Pancreas (tissue), 10 donors: ENCODE results near the gene APBA1. TPM values are rescaled to one million over a fixed set of nuclear protein-coding genes. Genes with fewer than 3 reads are reported as not detected.

Source experiments
- ATAC-seq, 4 donors: fragments of 200-7000 bp; cut with Tn5 transposase; one replicate each; pipeline versions ENCODE4 v1.8.0 to v1.9.1; 2020; ENCODE audit warnings: mild to moderate bottlenecking in 4 of 4, moderate library complexity in 4 of 4
- DNase-seq, 6 donors: peaks; one replicate each; pipeline ENCODE4 v3.0.0-alpha.2; 2020
- FAIRE-seq: peaks from 2 replicates; lab custom pipeline; 2012; peaks lifted over from hg19 to GRCh38; lab: Jason Lieb, UNC
- H3K27ac ChIP-seq, 4 donors: fragments of 200-600 bp; sonication (generic); 1 replicate in 3 of 4; 2 replicates in 1 of 4; pipeline versions ENCODE4 v1.5.0 to v1.8.0; 2020
- H3K27me3 ChIP-seq, 4 donors: fragments of 200-600 bp; one replicate each; pipeline ENCODE4 v1.8.0; 2021
- H3K36me3 ChIP-seq, 3 donors: fragments of 200-600 bp; sonication (generic) in 1 of 3; one replicate each; pipeline versions ENCODE4 v1.5.0 to v1.8.0; 2020 to 2021
- H3K4me1 ChIP-seq, 3 donors: fragments of 200-600 bp; one replicate each; pipeline ENCODE4 v1.8.0; 2021
- H3K4me3 ChIP-seq, 4 donors: fragments of 200-600 bp; sonication (generic) in 2 of 4; one replicate each; pipeline versions ENCODE4 v1.5.0 to v1.8.0; 2020 to 2021
- H3K9me3 ChIP-seq, 4 donors: fragments of 200-600 bp; one replicate each; pipeline ENCODE4 v1.8.0; 2021
- CTCF ChIP-seq, 4 donors: fragments of 200-600 bp; sonication (generic) in 3 of 4; IDR thresholded peaks; one replicate each; pipeline versions ENCODE4 v1.5.0 to v1.8.0; 2021; ENCODE audit warnings: antibody characterized with exemption in 4 of 4
- WGBS, 2 donors: extraction: QIAGEN DNeasy Blood & Tissue Kit; methylation state at CpG; one replicate each; pipeline ENCODE4 v1.1.7; 2013; 5-methylcytosine and 5-hydroxymethylcytosine counted together
- intact Hi-C, 3 donors: fragments of 100-400 bp; cut with DNase I; formaldehyde crosslinking; loops; one replicate each; pipeline versions ENCODE4 v1.11.1 to v1.14.2; 2022
- polyA plus RNA-seq, 2 donors: library from polyadenylated mRNA; stranded (reverse); fragments of 200-250 nt; gene quantifications; one replicate each; pipeline ENCODE4 v1.2.3, GENCODE V29; 2013
- total RNA-seq, 6 donors: library from RNA; stranded (reverse); fragmentation: NEBNext Ultra II Directional in 4 of 6; extraction: Animal tissue kit (Norgen Biotek cat#: 25700) in 4 of 6; gene quantifications; one replicate each; pipeline versions ENCODE4 v1.2.1 to v1.2.4, GENCODE V29; 2021 to 2023
- donor health status: healthy with polysubstance abuse.
- donor health status: DM: no; HTN: no; CAD: no; lungs with moderate emphysema.
- donor health status: DM: no; HTN: no; CAD: no.
- donor health status: control.
- donor health status: control.
- donor health status: Bipolar disorder and iron deficiency.
- donor health status: DM: yes; HTN: yes; CAD: no.
- donor health status: DM: no; HTN: no; CAD: no.
- donor health status: DM: no; HTN: no; CAD: no.
- donor health status: DM: yes; HTN: yes; CAD: no.

Gene APBA1
- total and polyA plus RNA-seq, 8 donors = 0.68 to 3.2 (median 2.2) TPM

GRCh38 chr9:69619233-69619632 lies 52.9 kb downstream of the APBA1 start:
- Histone ChIP-seq H3K4me1 (no peaks in the 10 kb centered on the region), H3K36me3 (no peaks in the 10 kb centered on the region), H3K4me3 (no peak overlapping the region), H3K27me3 (no peaks in the 10 kb centered on the region), H3K9me3 (no peaks in the 10 kb centered on the region), H3K27ac (no peak overlapping the region)
- no peak for FAIRE-seq
- whole genome bisulfite sequencing, 2 donors = 81 to 85% methylated on average over 1 of the region's 1 CpG
- no peak for ATAC-seq
- TF ChIP-seq CTCF (IDR thresholded peaks at IDR 0.05) = no peak
- intact Hi-C loops = no loop called here
- no peak for DNase-seq

DNA sequence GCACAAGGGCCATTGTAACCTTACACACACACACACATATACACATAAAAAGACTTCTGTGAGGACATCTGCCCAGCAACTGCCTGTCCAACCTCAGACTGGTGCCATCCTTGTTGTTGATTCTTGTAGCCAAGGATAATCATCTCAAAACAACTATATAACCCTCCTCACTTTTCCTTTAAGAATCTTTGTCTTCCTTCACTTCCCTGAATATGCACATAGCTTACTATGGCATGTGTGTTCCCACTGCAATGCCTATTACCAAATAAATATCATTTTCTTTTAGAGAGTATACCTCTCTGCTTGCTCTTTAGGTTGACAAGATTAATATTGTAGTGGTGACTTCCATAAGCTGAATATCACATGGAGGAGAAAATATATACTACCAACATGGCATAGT lies 55.2 kb downstream of the APBA1 start:
- Histone ChIP-seq H3K27me3 (no peaks in the 10 kb centered on the region), H3K27ac (no peak overlapping the region), H3K4me3 (no peak overlapping the region), H3K36me3 (no peaks in the 10 kb centered on the region), H3K4me1 (no peaks in the 10 kb centered on the region), H3K9me3 (no peaks in the 10 kb centered on the region)
- no peak for FAIRE-seq
- DNase-seq = no peak
- intact Hi-C loops = no loop called here
- ATAC-seq = no peak
- TF ChIP-seq CTCF (IDR thresholded peaks at IDR 0.05) = no peak

DNA sequence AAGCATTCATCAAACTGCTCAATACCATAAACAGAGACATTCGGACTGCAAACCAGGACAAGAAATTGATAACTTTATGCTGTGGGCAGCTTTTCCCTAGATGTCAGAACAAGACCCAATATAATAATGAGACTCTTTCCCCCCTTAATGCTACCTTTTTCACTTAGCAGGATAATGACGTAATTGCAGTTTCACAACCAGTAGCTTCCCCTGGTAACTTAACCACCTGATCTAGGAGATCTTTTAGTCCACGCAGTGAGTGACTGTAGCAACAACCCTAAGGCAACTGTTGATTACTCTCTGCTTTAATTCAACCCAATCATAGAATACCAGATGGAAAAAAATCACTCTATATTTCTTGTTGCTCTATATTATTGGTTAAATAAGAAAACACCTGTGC lies 56.3 kb downstream of the APBA1 start:
- WGBS, 2 donors = 93% methylated on average over 3 of the region's 3 CpGs
- no peak overlapping the region for H3K4me3 ChIP-seq
- H3K9me3 ChIP-seq = no peaks in the 10 kb centered on the region
- no peak overlapping the region for H3K27ac ChIP-seq
- FAIRE-seq = no peak
- ATAC-seq = no peak
- no peaks in the 10 kb centered on the region for H3K36me3 ChIP-seq
- H3K4me1 ChIP-seq = no peaks in the 10 kb centered on the region
- intact Hi-C loops = no loop called here
- no peaks in the 10 kb centered on the region for H3K27me3 ChIP-seq
- no peak for DNase-seq
- TF ChIP-seq CTCF (IDR thresholded peaks at IDR 0.05) = no peak

GRCh38 chr9:69611221-69611620 lies 61.0 kb downstream of the APBA1 start:
- TF ChIP-seq CTCF (IDR thresholded peaks at IDR 0.05) = no peak
- DNase-seq (no peak), ATAC-seq (no peak), FAIRE-seq (no peak)
- H3K9me3 ChIP-seq = no peaks in the 10 kb centered on the region
- intact Hi-C loops = no loop called here
- H3K4me3 ChIP-seq = no peak overlapping the region
- H3K4me1 ChIP-seq = no peaks in the 10 kb centered on the region
- no peaks in the 10 kb centered on the region for H3K27me3 ChIP-seq
- 84 to 87% methylated on average over 3 of the region's 3 CpGs for WGBS, 2 donors
- no peaks in the 10 kb centered on the region for H3K36me3 ChIP-seq
- H3K27ac ChIP-seq = no peak overlapping the region

GRCh38 chr9:69609156-69609555 lies 63.0 kb downstream of the APBA1 start:
- H3K4me1 ChIP-seq = no peaks in the 10 kb centered on the region
- H3K27ac ChIP-seq = no peak overlapping the region
- H3K9me3 ChIP-seq = no peaks in the 10 kb centered on the region
- no peak overlapping the region for H3K4me3 ChIP-seq
- no peak for FAIRE-seq
- DNase-seq = no peak
- TF ChIP-seq CTCF (IDR thresholded peaks at IDR 0.05) = no peak
- intact Hi-C loops = no loop called here
- H3K27me3 ChIP-seq = no peaks in the 10 kb centered on the region
- ATAC-seq = no peak
- no peaks in the 10 kb centered on the region for H3K36me3 ChIP-seq
